A673 (cell line): ENCODE data around the gene PCID2. TPM values are rescaled to one million over a fixed set of nuclear protein-coding genes. Genes with fewer than 3 reads are reported as not detected.

Experiments
- BruUV-seq: library from RNA; stranded (reverse); fragments of 400-500 nt; replicated peaks from 2 replicates; lab custom pipeline; 2021; lab: Mats Ljungman, UMichigan
- CTCF ChIA-PET: fragments of 300-600 bp; sonication (Branson Sonifier 250); formaldehyde crosslinking; loops from one replicate; lab custom pipeline; 2022; ENCODE audit warnings: antibody characterized with exemption; lab: Charles Lee
- POLR2A ChIA-PET: fragments of 300-600 bp; sonication (Branson Sonifier 250); formaldehyde crosslinking; loops from one replicate; lab custom pipeline; 2022; ENCODE audit warnings: antibody characterized with exemption; ENCODE audit not compliant: low non-redundant PET; lab: Charles Lee
- DNase-seq: peaks from one replicate; pipeline ENCODE4 v3.0.0-alpha.2; 2015; ENCODE audit warnings: low spot score
- H3K27ac ChIP-seq: fragments of 200-600 bp; sonication (generic); 2 replicates; pipeline ENCODE4 v1.5.1; 2016; ENCODE audit warnings: mixed run types, low read depth, mild to moderate bottlenecking, mixed read lengths, antibody characterized with exemption, low read length; ENCODE audit not compliant: poor library complexity, severe bottlenecking
- H3K27me3 ChIP-seq: fragments of 200-600 bp; sonication (generic); replicated peaks from 2 replicates; pipeline ENCODE4 v1.6.1; 2017; ENCODE audit warnings: mixed run types, low read depth, mild to moderate bottlenecking, mixed read lengths, antibody characterized with exemption, low read length; ENCODE audit not compliant: insufficient read depth, poor library complexity
- H3K36me3 ChIP-seq: fragments of 200-600 bp; sonication (generic); 2 replicates; pipeline ENCODE4 v1.6.1; 2016; ENCODE audit warnings: mixed run types, mild to moderate bottlenecking, mixed read lengths, antibody characterized with exemption, low read length; ENCODE audit not compliant: insufficient read depth, poor library complexity, severe bottlenecking
- H3K4me1 ChIP-seq: fragments of 200-600 bp; sonication (generic); 2 replicates; pipeline ENCODE4 v1.6.1; 2017; ENCODE audit warnings: mixed run types, mild to moderate bottlenecking, mixed read lengths, antibody characterized with exemption, low read length; ENCODE audit not compliant: insufficient read depth, poor library complexity, severe bottlenecking
- H3K4me3 ChIP-seq: fragments of 200-600 bp; sonication (generic); 2 replicates; pipeline ENCODE4 v1.5.1; 2016; ENCODE audit warnings: low read depth, mixed run types, mild to moderate bottlenecking, mixed read lengths, low read length; ENCODE audit not compliant: poor library complexity, severe bottlenecking
- H3K9me3 ChIP-seq: fragments of 200-600 bp; sonication (generic); 2 replicates; pipeline ENCODE4 v1.6.1; 2016; ENCODE audit warnings: mixed run types, low read depth, mild to moderate bottlenecking, mixed read lengths, antibody characterized with exemption, low read length; ENCODE audit not compliant: poor library complexity, severe bottlenecking
- EZH2 ChIP-seq: fragments of 200-600 bp; sonication (generic); IDR thresholded peaks from 2 replicates; pipeline ENCODE4 v1.6.1; 2017; ENCODE audit warnings: borderline replicate concordance, low read depth, mild to moderate bottlenecking, mixed read lengths, antibody characterized with exemption, low read length; ENCODE audit not compliant: poor library complexity, severe bottlenecking
- intact Hi-C: fragments of 100-400 bp; cut with micrococcal nuclease; formaldehyde crosslinking; loops from one replicate; pipeline ENCODE4 v1.10.0; 2022; ENCODE audit not compliant: unreplicated experiment
- total RNA-seq: library from RNA; stranded (reverse); gene quantifications from 2 replicates; pipeline ENCODE4 v1.2.3, GENCODE V29; 2021
- TF ChIP-seq, protein P1 (sequence below): fragments of 300-800, 200-600 bp; sonication (generic); conservative IDR thresholded peaks from 2 replicates; pipeline ENCODE4 v1.5.1; 2017; ENCODE audit warnings: low read depth, mild to moderate bottlenecking, antibody characterized with exemption, low read length, moderate library complexity, mixed read lengths

PCID2 gene
- total RNA-seq, 1 experiment from 2014 or later = 67.5 TPM

DNA sequence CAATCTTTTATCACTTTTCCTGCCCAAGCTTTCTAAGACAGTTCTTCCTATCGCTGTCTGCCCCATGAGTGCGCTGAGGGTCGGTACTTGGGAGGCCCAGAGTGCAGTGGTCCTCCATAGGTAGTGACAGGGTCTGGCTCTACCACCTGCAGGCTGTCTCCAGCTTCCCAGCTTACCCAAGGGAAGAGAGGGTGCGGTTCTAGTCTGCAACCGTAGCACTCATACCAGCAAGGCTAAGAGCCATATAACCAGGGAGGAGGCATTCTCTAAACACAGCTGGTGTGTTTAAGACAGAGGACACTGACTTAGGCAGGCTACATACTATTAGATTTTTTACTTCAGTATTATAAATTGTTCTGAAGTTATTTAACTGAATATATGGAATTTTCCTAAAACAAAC is 41.8 kb downstream of the PCID2 start:
- CTCF ChIA-PET = no interaction called here
- no peak for TF ChIP-seq EZH2
- TF ChIP-seq, protein P1, sequence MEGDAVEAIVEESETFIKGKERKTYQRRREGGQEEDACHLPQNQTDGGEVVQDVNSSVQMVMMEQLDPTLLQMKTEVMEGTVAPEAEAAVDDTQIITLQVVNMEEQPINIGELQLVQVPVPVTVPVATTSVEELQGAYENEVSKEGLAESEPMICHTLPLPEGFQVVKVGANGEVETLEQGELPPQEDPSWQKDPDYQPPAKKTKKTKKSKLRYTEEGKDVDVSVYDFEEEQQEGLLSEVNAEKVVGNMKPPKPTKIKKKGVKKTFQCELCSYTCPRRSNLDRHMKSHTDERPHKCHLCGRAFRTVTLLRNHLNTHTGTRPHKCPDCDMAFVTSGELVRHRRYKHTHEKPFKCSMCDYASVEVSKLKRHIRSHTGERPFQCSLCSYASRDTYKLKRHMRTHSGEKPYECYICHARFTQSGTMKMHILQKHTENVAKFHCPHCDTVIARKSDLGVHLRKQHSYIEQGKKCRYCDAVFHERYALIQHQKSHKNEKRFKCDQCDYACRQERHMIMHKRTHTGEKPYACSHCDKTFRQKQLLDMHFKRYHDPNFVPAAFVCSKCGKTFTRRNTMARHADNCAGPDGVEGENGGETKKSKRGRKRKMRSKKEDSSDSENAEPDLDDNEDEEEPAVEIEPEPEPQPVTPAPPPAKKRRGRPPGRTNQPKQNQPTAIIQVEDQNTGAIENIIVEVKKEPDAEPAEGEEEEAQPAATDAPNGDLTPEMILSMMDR = no peak
- Histone ChIP-seq H3K4me1 (no peaks in the 10 kb centered on the region), H3K36me3 (peaks cover 3% of the 10 kb centered on the region), H3K27me3 (no peaks in the 10 kb centered on the region), H3K4me3 (no peak overlapping the region), H3K27ac (no peak overlapping the region), H3K9me3 (no peaks in the 10 kb centered on the region)
- intact Hi-C loops = no loop called here
- no TSS peak for BruUV-seq
- no peak for DNase-seq
- POLR2A ChIA-PET = no interaction called here

DNA sequence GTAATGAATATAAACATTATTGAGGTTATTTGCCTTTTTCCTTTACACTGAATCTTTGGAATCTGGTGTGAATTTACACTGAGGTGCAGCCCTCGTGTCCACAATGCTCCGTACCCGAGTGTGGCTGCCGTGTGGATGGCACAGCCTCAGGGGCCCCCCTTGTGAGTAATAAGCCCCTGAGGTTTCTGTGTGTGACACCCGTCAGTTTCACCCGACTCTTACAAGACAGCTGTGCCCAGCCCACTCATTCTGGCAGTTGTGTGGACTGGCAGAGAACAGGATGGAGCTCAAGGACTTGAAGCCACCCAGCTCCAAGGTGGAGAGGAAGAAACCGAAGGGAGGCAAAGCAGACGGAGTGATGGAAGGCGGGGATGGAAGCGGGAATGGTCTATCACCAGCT is 42.2 kb downstream of the PCID2 start:
- BruUV-seq = no TSS peak
- no peak for DNase-seq
- H3K4me1 ChIP-seq = no peaks in the 10 kb centered on the region
- ChIA-PET CTCF (no interaction called here), POLR2A (no interaction called here)
- H3K36me3 ChIP-seq = no peaks in the 10 kb centered on the region
- no peaks in the 10 kb centered on the region for H3K27me3 ChIP-seq
- H3K9me3 ChIP-seq = no peaks in the 10 kb centered on the region
- TF ChIP-seq EZH2 = no peak
- TF ChIP-seq, protein P1 = no peak
- H3K4me3 ChIP-seq = no peak overlapping the region
- intact Hi-C loops = no loop called here
- H3K27ac ChIP-seq = no peak overlapping the region

DNA sequence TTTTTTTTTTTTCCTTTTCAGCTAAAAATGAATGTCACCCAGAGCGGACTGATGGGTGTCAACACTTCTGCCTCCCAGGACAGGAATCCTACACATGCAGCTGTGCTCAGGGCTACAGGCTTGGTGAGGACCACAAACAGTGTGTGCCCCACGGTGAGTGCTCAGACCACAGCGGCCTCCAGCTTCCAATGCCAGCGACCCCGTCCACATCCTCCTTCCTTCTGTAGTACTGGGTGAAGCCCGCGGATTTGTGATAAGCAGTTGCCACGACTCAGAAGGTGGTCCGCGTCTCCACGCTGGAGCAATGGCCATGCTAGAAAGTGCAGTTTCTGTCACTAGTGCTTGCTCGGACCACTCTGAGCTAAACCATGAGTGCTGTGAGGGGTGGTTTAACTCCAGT is 44.0 kb downstream of the PCID2 start:
- no peaks in the 10 kb centered on the region for H3K27me3 ChIP-seq
- H3K36me3 ChIP-seq = no peaks in the 10 kb centered on the region
- no peak overlapping the region for H3K4me3 ChIP-seq
- TF ChIP-seq, protein P1 = no peak
- TF ChIP-seq EZH2 = no peak
- POLR2A ChIA-PET = interaction anchor here (0.6 kb wide), 1 partner anchor 16 kb away, joined by 4 read pairs; no protein-coding TSS in a partner anchor
- intact Hi-C loops = no loop called here
- H3K9me3 ChIP-seq = no peaks in the 10 kb centered on the region
- no TSS peak for BruUV-seq
- no peaks in the 10 kb centered on the region for H3K4me1 ChIP-seq
- H3K27ac ChIP-seq = no peak overlapping the region
- CTCF ChIA-PET = no interaction called here
- no peak for DNase-seq
